Fibroblast of skin of abdomen (primary cell): ENCODE data around the gene SLC2A8. TPM values are rescaled to one million over a fixed set of nuclear protein-coding genes. Genes with fewer than 3 reads are reported as not detected.

ENCODE experiments used
- DNase-seq: peaks from one replicate; pipeline ENCODE4 v3.0.0-alpha.2; 2013
- polyA plus RNA-seq, 2 experiments: library from polyadenylated mRNA; unstranded; fragments of 120-200 nt; gene quantifications; one replicate each; pipeline ENCODE4 v1.2.1, GENCODE V29; 2013; ENCODE audit not compliant: insufficient read length in 2 of 2

SLC2A8 gene, protein sequence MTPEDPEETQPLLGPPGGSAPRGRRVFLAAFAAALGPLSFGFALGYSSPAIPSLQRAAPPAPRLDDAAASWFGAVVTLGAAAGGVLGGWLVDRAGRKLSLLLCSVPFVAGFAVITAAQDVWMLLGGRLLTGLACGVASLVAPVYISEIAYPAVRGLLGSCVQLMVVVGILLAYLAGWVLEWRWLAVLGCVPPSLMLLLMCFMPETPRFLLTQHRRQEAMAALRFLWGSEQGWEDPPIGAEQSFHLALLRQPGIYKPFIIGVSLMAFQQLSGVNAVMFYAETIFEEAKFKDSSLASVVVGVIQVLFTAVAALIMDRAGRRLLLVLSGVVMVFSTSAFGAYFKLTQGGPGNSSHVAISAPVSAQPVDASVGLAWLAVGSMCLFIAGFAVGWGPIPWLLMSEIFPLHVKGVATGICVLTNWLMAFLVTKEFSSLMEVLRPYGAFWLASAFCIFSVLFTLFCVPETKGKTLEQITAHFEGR
- polyA plus RNA-seq (2013, experiment 1 of 2; ENCODE audit: insufficient read length) = 3.3 TPM
- polyA plus RNA-seq (2013, experiment 2 of 2; ENCODE audit: insufficient read length) = 3.6 TPM

DNA sequence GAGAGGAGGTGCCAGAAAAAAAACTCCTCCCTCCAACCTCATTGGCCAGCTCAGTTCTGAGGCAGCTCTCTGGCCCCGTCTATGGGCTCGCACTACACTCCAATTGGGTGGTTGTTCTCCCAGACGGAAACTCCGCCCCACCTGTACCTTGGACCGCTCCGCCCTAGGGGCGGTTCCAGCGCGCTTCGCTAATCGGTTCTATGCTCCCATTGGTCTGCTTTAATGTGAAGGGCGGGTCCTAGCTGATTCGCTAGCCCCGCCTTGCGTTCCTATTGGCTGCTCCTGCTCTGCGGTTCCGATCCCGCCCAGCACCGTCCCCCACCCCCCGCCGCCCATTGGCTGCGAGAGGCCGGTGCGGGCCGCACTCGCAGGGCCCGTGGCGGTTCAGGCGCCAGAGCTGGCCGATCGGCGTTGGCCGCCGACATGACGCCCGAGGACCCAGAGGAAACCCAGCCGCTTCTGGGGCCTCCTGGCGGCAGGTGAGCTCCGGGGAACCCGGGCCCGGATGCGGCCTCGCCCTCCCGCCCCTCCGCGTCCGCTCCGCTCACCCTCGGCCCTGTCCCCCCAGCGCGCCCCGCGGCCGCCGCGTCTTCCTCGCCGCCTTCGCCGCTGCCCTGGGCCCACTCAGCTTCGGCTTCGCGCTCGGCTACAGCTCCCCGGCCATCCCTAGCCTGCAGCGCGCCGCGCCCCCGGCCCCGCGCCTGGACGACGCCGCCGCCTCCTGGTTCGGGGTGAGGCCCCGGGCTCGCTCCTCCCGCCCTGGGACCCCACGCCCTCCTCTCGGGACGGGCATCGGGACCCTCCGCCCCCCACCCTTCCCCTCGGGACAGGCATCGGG is at the start of gene SLC2A8:
Gene SLC2A8 (plus strand): TSS at position 362 of the 838 bp plus-strand sequence. CDS start 62 bp downstream, at position 424.
- peak; percentile 97 for DNase-seq

DNA sequence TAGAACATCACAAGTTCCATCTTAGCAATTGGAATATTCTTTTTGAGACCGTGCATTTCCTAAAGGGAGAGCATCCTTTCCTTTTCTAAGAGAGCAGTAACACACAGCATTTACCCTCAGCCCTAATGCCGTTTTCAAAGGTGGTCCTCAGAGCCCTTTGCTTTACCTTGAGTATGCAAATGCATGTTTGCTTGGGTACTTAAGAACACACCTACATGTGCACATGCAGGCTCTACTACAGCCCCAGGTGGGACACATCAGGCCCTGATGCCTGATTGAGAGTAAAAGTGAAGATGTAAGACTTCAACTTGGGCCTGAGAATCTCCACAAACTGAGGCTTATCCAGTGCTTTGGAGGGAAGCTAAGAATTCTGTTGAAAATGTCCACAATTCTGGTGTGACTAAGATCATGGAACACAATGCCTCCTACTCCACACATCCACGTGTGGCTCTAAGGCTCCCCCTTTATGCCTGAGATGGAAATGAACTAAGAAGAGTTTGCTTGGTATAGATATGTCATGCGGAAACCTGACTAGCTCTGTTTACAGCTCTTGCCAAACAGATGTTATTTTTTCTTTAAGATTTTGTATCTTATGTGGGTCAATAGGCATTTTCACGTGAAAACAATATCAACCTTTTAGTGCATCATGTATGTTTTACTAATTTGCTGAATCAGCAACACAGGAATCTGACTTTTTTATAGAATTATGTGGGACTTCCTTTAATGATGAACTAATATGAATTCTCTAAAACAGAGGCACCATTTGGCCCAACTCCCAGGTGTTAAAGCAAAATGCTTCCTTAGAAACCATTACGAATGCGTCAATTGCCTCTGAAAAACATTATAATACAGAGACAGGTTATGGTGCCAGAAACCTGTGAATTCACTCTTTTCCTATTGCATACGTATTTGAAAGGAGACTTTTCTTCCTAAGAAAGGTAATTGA is 48.9 kb upstream of the SLC2A8 start:
- peak; percentile 38 for DNase-seq

DNA sequence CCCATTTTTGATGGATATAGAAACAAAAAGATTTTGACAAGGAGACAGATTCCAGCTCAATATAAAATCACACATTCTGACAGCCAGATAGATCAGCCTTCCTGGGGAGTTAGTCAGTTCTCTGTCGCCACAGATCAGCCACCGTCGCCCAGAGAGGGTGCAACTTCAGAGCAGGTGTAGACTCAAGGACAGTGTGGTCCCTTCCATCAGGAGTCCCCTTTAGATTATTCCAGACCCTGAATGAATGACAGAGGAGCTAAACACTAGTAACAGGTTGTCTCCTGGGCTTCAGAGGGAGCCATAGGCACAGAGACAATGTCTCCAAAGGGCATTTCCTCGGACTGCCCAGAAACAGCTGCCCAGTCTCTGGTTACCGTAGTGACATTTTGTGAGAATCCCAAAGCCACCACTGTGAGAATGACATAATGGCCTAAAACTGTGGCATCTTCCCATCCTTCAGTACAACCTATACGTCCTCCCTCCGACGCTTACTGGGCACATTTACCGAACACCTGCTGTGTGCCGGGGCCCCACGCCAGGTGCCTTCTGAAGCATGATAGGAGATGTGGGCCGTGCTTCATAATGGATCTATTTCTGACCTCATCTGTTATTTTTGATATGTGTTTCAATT is 47.4 kb upstream of the SLC2A8 start:
- DNase-seq = no peak

DNA sequence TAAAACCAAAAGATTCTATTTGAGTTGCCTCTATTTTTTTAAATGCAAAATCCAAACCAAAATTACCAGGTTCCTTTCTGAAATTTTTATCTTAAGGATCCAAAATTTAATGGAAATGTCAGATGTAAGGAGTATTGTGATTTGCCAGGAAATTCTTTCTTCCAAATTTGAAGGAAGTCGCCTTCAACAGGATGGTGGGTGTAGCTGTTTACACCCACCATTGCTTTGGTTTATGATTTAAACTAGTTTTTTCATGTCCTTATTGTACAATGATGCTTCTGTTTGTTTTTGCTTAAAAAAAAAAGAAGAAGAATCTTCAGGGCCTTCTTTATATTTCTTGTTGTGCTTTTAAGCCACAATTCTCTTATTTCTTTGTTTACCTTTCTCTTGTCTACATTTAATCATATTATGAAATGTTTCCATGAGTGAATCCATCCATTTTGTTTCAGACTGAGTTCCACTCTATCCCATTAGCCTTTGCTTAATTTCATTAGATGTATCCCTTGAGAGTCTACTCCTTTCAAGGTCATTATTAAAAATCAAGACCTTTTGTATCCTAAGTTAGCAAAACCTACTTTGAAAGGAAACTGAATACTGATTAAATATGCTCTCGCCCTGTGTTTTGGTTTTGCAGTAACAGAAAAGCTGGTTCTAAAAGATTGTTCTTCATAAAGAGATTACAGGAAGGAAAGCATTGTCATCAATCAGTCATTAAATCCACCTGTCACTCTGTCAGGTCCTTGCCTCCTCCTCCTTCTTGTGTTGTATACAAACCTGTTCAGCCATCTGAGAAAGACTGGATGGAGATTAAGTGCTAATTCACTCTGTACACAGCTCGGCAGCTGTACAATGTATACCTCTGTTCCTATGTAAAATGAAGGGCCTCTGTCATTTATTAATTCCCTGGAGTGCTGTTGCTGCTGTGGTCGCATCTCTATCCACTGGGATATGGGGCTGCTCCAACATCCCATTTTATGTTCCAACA is 45.5 kb upstream of the SLC2A8 start:
- no peak for DNase-seq

DNA sequence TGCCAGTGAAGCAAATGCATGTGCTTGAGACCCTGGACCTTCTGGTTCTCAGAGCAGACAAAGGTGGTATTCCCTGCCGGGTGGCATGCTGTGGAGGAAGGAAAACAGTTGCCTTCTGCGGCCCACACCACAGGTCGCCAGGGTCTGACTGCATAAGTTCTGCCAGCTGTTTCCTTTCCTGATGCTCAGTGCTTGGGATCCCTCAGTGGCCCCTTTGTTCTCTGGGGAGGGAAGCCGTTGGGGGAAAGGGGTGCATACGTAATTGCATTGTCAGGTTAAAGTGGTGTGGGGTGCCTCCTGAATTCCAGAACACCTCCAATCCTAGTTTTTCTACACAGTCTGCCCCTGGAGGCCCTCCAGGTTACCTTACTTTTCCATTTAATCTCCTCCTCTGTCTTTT is 43.1 kb upstream of the SLC2A8 start:
- DNase-seq = no peak

DNA sequence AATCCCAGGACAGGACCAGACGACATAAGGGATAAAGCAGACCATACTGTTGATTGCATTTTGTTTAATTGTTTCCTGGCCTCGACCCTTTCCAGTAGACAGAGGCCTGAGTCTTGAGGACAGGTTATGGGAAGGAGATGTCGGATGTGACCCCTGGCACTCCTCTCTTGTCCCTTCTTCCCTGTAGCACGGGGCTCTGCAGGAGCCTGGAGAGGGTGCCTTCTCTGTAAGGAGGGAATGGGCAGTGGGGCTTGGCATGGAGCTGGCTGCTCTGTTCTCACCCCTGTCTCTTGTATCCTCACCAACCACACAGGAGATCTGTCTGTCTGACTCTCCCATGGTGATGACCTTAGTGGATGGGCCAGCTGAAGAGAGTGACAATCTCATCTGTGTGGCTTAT is 40.1 kb upstream of the SLC2A8 start:
- DNase-seq = no peak

DNA sequence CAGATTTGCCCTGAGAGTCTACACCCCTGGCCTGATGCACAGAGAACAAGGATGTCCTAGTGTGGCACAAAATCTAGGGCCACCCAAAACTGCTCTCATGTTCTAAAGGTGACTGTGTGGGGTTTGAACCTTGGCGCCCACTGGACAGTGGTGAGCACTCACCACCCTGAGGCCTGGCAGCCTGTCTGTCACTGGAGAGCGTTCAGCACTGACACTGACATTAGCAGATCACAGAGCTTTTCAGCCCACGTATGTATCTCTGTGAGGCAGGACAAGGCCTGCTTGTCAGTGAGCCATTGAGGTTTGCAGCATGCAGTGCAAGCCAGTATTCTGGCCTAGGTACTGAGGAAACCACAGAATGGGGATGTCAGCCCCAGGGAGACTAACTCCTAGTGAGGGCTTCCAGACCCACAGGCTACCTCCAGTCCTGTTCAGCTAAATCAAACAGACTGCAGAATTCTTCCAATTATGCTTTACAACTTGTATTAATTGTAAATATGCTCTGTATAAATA is 38.9 kb upstream of the SLC2A8 start:
- DNase-seq = no peak

DNA sequence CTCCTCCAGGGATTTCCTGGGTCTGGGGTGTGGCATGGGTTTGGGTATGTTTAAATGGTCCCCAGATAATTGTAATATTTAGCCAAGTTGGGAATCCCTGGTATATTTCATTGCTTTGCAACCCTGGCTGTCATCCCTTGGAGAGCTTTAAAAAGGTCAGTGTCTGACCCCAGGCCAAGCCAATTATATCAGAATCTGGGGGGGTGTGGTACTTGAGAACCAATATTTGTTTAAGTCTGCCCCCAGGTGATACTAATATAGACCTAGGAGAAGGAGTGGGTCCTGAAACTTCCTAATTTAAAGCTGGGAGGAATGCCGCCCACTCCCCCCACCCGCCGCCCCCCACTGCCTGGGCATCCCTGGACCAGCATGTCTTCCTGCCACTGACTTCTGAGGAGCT is 38.2 kb upstream of the SLC2A8 start:
- DNase-seq = no peak

DNA sequence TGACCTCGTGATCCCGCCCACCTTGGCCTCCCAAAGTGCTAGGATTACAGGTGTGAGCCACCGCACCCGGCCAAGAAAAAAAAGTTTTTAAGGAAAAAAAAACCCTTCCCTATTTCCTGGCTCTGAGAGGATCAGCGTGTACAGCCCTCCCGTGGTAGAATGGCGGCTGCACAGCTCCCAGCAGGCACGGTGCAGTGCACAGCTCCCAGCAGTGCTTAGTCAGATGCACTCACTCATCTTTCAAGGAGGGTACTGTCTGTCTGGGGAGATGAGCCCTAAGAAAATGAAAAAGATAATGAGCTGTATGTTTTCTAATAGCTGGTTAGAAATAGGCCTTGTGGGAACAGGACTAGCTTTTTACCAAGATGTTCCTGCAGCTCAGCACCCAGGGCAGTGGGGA is 36.7 kb upstream of the SLC2A8 start:
- DNase-seq = no peak

DNA sequence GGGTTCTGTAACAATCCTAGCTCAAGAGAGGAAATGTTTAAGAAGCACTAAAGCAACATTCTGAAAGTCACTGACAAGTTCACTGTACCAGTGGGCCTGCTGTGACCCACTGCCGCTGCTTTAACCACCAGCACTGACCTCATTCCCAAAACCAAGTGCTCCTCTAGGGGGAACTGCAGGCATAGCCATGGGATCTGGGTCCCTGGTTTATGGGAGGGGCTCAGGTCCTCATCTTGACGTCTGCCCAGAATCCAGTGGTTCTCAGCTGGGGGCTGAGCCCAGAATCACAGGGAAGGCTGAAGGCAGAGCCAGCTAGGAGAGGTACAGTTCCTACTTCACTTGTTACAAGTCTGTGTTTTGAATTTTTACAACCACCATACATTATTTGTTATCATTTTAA is 36.1 kb upstream of the SLC2A8 start:
- DNase-seq = peak; percentile 10

DNA sequence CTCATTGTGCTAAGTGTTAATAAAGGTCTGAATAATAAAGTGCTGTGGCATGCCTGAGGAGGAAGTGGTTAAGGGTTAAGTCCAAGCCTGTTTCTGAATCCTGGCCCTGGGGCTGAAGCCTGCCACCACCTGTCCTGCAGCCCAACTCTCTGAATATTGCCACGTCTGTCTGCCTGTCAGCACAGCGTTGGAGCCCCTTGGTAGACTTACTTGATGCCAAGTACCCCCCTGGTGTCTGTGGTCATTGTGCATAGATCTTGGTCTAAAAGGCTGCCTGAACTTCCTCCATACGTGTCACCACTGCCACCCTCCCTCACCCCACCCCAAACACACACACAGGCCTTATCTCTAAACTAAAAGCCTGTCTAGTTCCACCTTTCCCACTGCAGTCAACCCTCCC is 35.4 kb upstream of the SLC2A8 start:
- DNase-seq = no peak

DNA sequence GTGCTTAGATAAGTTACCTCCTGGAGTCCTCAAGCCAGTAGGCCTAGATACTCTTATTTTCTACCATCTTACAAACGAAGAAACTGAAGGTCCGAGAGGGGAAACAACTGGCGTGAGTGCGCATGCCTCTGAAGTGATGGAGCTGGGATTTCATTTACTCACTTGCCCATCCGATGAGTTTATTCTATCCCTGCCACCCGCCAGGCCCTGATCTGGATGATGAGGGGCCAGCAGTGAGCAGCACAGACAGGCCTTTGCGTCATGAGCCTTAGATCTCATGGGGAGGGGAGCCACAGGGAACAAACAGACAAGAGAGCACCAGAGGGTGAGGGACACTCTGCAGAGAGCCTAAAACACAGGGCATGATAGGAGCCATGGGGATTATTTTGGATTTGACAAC is 34.1 kb upstream of the SLC2A8 start:
- no peak for DNase-seq

DNA sequence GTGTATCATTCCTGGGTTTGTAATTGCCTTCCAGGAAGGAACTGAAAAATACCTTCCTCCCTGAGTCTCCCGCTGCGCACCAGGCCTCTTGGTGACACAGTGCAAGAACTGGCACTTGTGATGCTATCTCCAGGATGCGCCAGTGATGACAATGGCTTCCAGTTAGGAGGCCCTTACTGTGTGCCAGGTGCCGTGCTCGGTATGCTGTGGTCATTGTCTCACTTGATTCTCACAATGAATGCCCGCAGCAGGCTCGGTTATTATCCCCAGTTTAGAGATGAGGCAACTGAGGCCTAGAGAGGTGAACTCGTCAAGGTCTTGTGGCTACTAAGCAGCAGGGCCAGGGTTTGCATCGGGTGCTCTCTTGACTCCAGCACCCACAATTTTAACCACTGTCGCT is 31.5 kb upstream of the SLC2A8 start:
- DNase-seq = no peak

DNA sequence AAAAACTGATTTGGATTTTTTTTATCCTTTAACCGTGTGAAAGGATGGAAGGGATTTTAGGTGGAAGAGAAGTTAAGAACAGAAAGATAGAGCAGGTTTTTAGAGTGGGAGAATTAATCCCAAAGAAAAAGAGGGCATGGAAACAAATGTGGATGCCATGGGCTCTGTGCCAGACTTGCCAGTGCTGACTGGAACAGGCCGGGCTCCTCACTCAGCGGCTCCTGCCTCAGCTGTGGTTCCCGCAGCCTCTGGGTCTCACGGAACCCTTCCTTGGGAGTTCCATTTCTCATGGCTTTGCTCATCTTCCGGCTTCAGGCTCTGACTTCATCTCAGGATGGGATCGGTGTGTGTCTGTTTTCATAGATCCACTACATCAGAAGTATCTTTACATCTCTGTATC is 30.4 kb upstream of the SLC2A8 start:
- DNase-seq = no peak

DNA sequence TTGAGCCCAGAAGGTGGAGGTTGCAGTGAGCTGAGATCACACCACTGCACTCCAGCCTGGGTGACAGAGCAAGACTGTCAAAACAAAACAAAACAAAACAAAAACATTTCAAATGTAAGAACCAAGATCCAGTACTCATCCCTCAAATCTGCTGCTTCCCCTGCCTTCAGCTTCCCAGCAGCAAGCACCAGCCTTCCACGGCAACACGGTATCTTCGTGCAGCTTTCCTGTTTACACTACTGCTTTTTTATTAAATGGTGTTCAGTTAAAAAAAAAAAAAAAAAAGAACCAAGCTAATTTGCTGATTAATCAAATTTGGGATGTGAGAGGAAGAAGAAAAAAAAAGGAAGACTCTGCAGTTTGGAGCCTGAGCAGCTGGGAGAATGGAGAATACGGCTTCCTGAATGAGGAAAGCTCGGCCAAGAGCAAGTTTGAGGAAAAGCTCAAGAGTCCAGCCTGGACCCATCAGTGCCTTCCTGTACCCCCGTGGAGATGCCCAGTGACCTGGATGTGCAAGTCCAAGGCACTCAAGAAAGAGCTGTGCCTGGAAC is 28.0 kb upstream of the SLC2A8 start:
- DNase-seq = no peak

DNA sequence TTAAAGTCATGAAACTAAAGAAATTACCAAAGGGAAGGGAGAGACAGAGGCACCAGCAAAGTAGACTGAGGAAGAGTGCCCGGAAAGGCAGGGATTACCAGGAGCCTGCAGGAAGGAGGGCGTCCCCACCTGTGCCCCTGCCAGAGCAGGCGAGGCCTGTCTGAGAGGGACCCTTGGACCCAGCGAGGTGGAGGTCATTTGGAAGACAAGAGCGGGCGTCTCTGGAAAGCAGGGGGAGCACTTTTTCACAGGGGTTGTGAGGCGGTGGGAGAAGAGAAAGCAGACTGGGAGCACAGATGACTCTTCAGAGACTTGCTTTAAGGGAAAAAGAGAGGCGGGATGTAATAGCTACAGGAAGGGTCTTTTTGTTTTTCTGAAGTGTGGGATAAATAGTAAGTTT is 27.5 kb upstream of the SLC2A8 start:
- DNase-seq = no peak

DNA sequence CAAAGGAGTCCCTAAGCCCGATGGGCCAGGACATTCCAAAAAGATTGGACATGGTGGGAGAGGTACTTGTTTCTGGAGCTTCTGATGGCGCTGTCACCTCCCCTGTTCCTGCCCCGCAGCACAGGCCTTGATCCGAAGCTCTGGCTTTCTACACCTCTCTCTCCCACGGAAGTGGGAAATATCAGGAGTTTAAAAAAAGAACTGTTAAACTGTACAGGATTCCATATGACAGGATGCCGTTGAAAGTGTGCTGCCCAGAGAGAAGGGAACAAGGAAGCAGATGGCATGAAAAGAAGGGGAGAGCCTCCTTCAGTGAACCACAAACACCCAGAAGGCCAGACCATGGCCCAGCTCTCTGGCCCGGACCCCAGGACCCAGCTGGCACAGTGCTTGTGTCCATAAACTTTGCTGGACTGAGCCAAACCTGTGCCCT is 26.8 kb upstream of the SLC2A8 start:
- no peak for DNase-seq

DNA sequence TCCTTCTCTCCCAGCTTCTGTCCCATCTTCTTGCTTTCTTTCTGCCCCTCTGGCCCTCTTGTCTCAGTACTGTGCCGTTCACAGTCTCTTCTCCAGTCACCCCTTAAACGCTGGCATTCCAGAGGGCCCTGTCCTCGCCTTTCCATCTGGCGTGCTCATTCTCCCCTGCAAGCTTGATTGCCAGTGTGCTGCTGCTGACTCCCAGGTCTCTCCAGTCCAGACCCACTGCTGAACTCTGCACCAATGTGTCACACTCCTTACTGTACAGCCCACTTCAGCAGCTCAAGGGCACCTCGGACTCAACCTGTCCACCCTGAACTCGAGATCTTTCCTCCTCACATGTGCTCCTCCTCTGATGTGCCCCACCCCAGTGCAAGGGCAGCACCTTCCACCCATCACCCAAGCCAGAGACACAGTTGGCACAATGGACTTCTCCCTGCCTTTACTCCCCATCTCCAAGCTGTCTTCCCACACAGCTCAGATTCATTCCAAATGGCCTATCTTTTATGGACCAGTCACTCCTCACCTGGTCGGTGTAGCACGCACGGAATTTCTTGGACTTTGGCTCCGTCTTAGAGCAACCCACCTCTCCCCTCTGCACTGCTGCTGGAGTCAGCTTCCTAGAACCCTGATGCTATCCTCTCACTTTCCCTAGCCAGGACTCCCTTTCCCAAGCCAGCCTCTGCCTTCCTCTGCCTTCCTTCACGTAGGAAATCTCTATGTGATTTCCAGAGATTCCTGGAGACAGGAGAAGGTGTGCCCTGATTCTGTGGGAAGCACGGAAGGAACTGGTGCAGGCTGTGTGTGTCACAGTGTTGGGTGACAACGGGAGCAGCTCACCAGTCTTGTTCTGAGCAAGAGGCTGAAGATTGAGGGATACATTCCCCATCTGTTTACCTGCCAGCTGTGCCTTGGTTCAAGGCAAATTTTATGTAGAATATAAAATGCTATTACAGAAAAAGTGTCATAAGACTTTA is 26.0 kb upstream of the SLC2A8 start:
- no peak for DNase-seq

DNA sequence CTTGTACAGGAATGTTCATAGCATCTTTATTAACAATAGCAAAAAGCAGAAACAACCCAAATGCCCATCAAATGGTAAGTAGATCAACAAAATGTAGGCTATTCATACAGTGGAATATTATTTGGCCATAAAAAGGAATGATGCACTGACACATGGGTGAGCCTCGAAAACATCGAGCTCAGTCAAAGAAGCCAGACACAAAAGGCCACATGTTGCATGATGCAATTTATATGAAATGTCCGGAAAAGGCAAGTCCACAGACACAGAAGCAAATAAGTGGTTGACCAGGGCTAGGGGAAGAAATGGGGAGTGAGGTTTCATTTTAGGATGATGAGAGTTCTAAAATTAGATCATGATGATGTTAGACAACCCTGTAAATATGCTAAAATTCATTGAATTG is 16.5 kb upstream of the SLC2A8 start:
- DNase-seq = no peak
